Adrenal gland (tissue), 12 donors: ENCODE data around the gene ARHGAP32. TPM values are rescaled to one million over a fixed set of nuclear protein-coding genes. Genes with fewer than 3 reads are reported as not detected.

Source experiments
- DNase-seq, 7 donors: peaks; one replicate each; pipeline ENCODE4 v3.0.0-alpha.2; 2019 to 2020
- H3K27ac ChIP-seq, 5 donors: fragments of 200-600 bp; sonication (generic) in 4 of 5; 1 replicate in 3 of 5; 2 replicates in 2 of 5; pipeline versions ENCODE4 v1.5.1 to v1.8.0; 2016 to 2020; ENCODE audit warnings: mild to moderate bottlenecking in 1 of 5
- H3K27me3 ChIP-seq: fragments of 200-600 bp; 2 replicates; pipeline ENCODE4 v1.8.0; 2021
- H3K36me3 ChIP-seq, 2 donors: fragments of 200-600 bp; replicated peaks in 1 of 2; 1 replicate in 1 of 2; 2 replicates in 1 of 2; pipeline versions ENCODE4 v1.5.1 to v1.8.0; 2018 to 2022
- H3K4me1 ChIP-seq, 2 donors: fragments of 200-600 bp; replicated peaks in 1 of 2; 1 replicate in 1 of 2; 2 replicates in 1 of 2; pipeline versions ENCODE4 v1.5.1 to v1.8.0; 2018 to 2021
- H3K4me3 ChIP-seq, 4 donors: fragments of 200-600 bp; sonication (generic) in 3 of 4; one replicate each; pipeline ENCODE4 v1.5.1; 2016 to 2018
- H3K9me3 ChIP-seq, 3 donors: fragments of 200-600 bp; sonication (generic) in 1 of 3; replicated peaks in 1 of 3; 1 replicate in 2 of 3; 2 replicates in 1 of 3; pipeline versions ENCODE4 v1.5.1 to v1.8.0; 2016 to 2021
- POLR2A ChIP-seq, 2 donors: fragments of 450-650 bp; IDR thresholded peaks; one replicate each; pipeline ENCODE4 v1.6.1; 2017; ENCODE audit warnings: antibody characterized with exemption in 2 of 2, mild to moderate bottlenecking in 2 of 2, moderate library complexity in 1 of 2
- WGBS, 4 donors: extraction: QIAGEN DNeasy Blood & Tissue Kit in 2 of 4; methylation state at CpG; one replicate each; pipeline versions ENCODE4 v1.1.5 to v1.1.7; 2013 to 2017; 5-methylcytosine and 5-hydroxymethylcytosine counted together
- intact Hi-C, 2 donors: fragments of 100-400 bp; cut with DNase I; formaldehyde crosslinking; loops; one replicate each; pipeline versions ENCODE4 v1.14.1 to v1.15.0; 2022 to 2023
- polyA plus RNA-seq, 3 donors: library from polyadenylated mRNA; stranded (reverse); fragments of 200-250 nt in 2 of 3; fragments of 350-450 nt in 1 of 3; fragmentation: Illumina TruSeq in 1 of 3; extraction: RNeasy Lipid Tissue Mini Kit (QIAGEN cat#74804) in 1 of 3; gene quantifications; one replicate each; pipeline ENCODE4 v1.2.3, GENCODE V29; 2013 to 2014
- total RNA-seq, 9 donors: library from RNA; depleted of rRNA in 4 of 9; stranded (reverse); fragments of >200 nt in 4 of 9; fragments of 120-200 nt in 1 of 9; fragmentation: NEBNext Ultra II Directional in 1 of 9; extraction: Animal tissue kit (Norgen Biotek cat#: 25700) in 1 of 9; gene quantifications; one replicate each; pipeline versions ENCODE4 v1.1.0 to v1.2.4, GENCODE V29; 2013 to 2023
- TF ChIP-seq, protein P1 (sequence below), 6 experiments: fragments of 450-650 bp in 4 of 6; fragments of 200-600 bp in 2 of 6; sonication (generic) in 1 of 6; IDR thresholded peaks; 1 replicate in 5 of 6; 2 replicates in 1 of 6; pipeline versions ENCODE4 v1.5.1 to v1.8.0; 2016 to 2021; ENCODE audit warnings: antibody characterized with exemption in 6 of 6, mild to moderate bottlenecking in 2 of 6, moderate library complexity in 1 of 6
- donor health status: healthy with polysubstance abuse.
- donor health status: Bipolar disorder and iron deficiency.
- donor health status: DM: yes; HTN: yes; CAD: no.
- donor health status: DM: no; HTN: no; CAD: no.
- donor health status: DM: no; HTN: no; CAD: no.
- donor health status: DM: yes; HTN: yes; CAD: no.

ARHGAP32 gene
- total and polyA plus RNA-seq, 12 donors, result 4.0 to 50.4 (median 26.2) TPM

DNA sequence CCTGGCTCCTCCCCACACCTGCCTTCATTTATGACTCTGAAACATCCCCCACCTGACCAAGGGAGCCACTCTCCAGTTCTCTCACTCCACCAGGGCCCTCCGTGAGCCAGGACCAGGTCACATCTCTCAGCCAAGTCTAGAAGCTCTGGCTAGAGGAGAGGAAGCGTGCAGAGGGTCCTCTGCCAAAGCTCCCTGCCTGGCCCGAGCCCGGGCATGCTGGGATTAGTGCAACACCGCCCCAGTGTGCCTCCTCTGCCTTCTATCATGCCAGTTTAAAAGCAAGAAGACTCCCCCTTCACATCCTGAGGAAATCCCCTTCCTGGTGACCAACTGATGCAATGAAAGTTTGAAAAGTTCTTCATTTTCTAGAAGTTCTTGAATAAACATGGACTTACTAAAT is 272.9 kb downstream of the ARHGAP32 start:
- WGBS, 4 donors, result 58 to 80% (median 71%) methylated on average over 5 of the region's 5 CpGs
- Histone ChIP-seq H3K36me3 (peaks cover 0 to 12% of the 10 kb centered on the region in 2 donors), H3K9me3 (no peaks in the 10 kb centered on the region), H3K27me3 (no peaks in the 10 kb centered on the region), H3K27ac (no peak overlapping the region), H3K4me3 (no peak overlapping the region), H3K4me1 (no peaks in the 10 kb centered on the region)
- TF ChIP-seq, protein P1, sequence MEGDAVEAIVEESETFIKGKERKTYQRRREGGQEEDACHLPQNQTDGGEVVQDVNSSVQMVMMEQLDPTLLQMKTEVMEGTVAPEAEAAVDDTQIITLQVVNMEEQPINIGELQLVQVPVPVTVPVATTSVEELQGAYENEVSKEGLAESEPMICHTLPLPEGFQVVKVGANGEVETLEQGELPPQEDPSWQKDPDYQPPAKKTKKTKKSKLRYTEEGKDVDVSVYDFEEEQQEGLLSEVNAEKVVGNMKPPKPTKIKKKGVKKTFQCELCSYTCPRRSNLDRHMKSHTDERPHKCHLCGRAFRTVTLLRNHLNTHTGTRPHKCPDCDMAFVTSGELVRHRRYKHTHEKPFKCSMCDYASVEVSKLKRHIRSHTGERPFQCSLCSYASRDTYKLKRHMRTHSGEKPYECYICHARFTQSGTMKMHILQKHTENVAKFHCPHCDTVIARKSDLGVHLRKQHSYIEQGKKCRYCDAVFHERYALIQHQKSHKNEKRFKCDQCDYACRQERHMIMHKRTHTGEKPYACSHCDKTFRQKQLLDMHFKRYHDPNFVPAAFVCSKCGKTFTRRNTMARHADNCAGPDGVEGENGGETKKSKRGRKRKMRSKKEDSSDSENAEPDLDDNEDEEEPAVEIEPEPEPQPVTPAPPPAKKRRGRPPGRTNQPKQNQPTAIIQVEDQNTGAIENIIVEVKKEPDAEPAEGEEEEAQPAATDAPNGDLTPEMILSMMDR (IDR thresholded peaks at IDR 0.05), result no peak
- TF ChIP-seq POLR2A (IDR thresholded peaks at IDR 0.05), result no peak
- intact Hi-C loops, result no loop called here
- DNase-seq, result no peak

DNA sequence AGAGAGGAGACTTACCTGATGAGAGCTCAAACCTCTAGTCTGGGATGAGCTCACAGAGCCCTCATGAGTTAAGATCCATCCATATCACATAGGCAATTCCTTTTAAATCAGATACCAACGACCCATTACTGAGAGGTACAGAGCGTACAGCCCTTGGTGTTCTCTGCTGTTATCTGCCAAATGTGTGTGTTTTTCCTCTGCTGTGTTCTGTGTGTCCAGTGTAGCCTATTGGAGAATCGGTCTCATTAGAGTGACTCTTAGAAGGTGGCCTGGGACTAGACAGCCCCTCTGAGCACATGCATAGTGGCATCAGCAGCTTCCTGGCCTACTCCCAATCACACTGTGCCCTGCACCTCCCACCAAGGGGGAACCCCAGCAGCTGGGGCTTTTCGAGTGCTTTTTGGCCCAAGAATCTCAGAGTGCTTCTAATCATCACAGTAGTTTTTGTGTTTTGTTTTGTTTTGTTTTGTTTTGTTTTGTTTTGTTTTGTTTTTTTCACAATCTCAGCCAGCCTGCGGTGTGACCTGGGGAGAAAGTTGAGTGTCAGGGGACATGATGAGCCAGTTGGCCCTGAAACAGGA is 274.9 kb downstream of the ARHGAP32 start:
- DNase-seq, result no peak
- TF ChIP-seq POLR2A (IDR thresholded peaks at IDR 0.05), result no peak
- TF ChIP-seq, protein P1 (IDR thresholded peaks at IDR 0.05), result no peak
- H3K36me3 ChIP-seq, result peaks cover 0 to 18% of the 10 kb centered on the region in 2 donors
- no peak overlapping the region for H3K4me3 ChIP-seq
- WGBS, 4 donors, result 47 to 63% (median 61%) methylated on average over 5 of the region's 5 CpGs
- no peaks in the 10 kb centered on the region for H3K27me3 ChIP-seq
- intact Hi-C loops, result no loop called here
- H3K27ac ChIP-seq, result no peak overlapping the region
- H3K9me3 ChIP-seq, result no peaks in the 10 kb centered on the region
- no peaks in the 10 kb centered on the region for H3K4me1 ChIP-seq

DNA sequence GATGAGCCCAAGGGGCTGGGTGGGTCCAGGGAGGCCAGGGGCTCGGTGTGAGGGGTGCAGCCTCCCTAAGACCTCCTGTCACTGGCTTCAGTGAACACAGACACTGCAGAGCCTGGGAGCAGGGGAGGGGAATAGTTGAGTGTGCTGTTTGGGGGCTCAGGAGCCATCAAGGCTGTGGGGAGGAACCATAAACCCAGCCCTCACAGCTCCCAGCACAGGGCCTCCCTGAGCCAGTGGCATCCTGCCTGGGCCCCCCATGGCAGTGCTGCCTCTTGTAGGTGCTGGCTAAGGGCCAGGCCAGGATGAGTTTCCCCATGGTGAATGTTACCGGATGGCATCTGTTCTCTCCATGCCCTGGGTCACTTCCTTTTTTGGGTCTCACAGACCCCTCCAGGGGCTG is 275.4 kb downstream of the ARHGAP32 start:
- TF ChIP-seq POLR2A (IDR thresholded peaks at IDR 0.05), result no peak
- TF ChIP-seq, protein P1 (IDR thresholded peaks at IDR 0.05), result no peak
- intact Hi-C loops, result no loop called here
- Histone ChIP-seq H3K9me3 (no peaks in the 10 kb centered on the region), H3K4me3 (no peak overlapping the region), H3K27ac (no peak overlapping the region), H3K36me3 (peaks cover 0 to 23% of the 10 kb centered on the region in 2 donors), H3K27me3 (no peaks in the 10 kb centered on the region), H3K4me1 (no peaks in the 10 kb centered on the region)
- DNase-seq, result no peak
- WGBS, 4 donors, result 77 to 94% (median 87%) methylated on average over 2 of the region's 2 CpGs

DNA sequence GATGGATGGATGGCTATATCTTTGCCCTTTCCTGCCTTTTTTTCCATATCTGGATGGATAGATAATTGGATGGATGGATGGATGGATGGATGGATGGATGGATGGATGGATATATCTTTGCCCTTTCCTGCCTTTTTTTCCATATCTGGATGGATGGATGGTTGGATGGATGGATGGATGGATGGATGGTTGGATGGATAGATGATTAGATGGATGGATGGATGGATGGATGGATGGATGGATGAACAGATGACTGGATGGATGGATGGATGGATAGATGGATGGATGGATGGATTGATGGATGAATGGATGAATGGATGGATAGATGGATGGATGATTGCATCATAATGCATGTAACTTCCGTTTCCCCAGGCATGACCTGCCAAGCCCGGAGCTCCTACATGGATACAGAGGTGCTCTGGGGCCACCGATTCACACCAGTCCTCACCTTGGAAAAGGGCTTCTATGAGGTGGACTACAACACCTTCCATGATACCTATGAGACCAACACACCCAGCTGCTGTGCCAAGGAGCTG is 276.0 kb downstream of the ARHGAP32 start:
- no peak for DNase-seq
- intact Hi-C loops, result no loop called here
- TF ChIP-seq, protein P1 (IDR thresholded peaks at IDR 0.05), result no peak
- no peak for TF ChIP-seq POLR2A (IDR thresholded peaks at IDR 0.05)
- Histone ChIP-seq H3K27me3 (no peaks in the 10 kb centered on the region), H3K9me3 (no peaks in the 10 kb centered on the region), H3K27ac (no peak overlapping the region), H3K4me1 (no peaks in the 10 kb centered on the region), H3K4me3 (no peak overlapping the region), H3K36me3 (peaks cover 0 to 28% of the 10 kb centered on the region in 2 donors)
- WGBS, 4 donors, result 65 to 80% (median 74%) methylated on average over 3 of the region's 3 CpGs
